Spinal cord (tissue), 10 donors: ENCODE measurements around the gene NKX6-2. TPM values are rescaled to one million over a fixed set of nuclear protein-coding genes. Genes with fewer than 3 reads are reported as not detected.
"Not testable (repeated sequence)": the region's sequence is repeated elsewhere in the genome, so short reads cannot be mapped to it uniquely, and the experiment has no call there.

Experiments
- DNase-seq, 6 donors: peaks; one replicate each; pipeline versions ENCODE4 v3.0.0 to v3.0.0-alpha.2; 2013 to 2015; ENCODE audit warnings: low spot score in 6 of 6, low read depth in 4 of 6
- H3K27ac ChIP-seq: one replicate; pipeline ENCODE4 v1.5.1; 2013; ENCODE audit warnings: low read depth, low read length, control low read depth
- H3K27me3 ChIP-seq: one replicate; pipeline ENCODE4 v1.6.1; 2013; ENCODE audit warnings: low read length; ENCODE audit not compliant: control insufficient read depth, insufficient read depth
- H3K36me3 ChIP-seq: one replicate; pipeline ENCODE4 v1.6.1; 2013; ENCODE audit warnings: low read length; ENCODE audit not compliant: control insufficient read depth, insufficient read depth
- H3K4me1 ChIP-seq: one replicate; pipeline ENCODE4 v1.6.1; 2013; ENCODE audit warnings: low read length; ENCODE audit not compliant: control insufficient read depth, insufficient read depth
- H3K4me3 ChIP-seq: one replicate; pipeline ENCODE4 v1.5.1; 2013; ENCODE audit warnings: low read depth, low read length, control low read depth
- H3K9me3 ChIP-seq: one replicate; pipeline ENCODE4 v1.6.1; 2013; ENCODE audit warnings: low read length; ENCODE audit not compliant: control insufficient read depth, insufficient read depth
- WGBS: methylation state at CpG from one replicate; pipeline ENCODE4 v1.1.5; 2013; ENCODE audit warnings: missing lambda C conversion rate; ENCODE audit not compliant: insufficient coverage; 5-methylcytosine and 5-hydroxymethylcytosine counted together
- polyA plus RNA-seq, 2 donors: library from polyadenylated mRNA; unstranded; fragments of 120-200 nt; gene quantifications; one replicate each; pipeline ENCODE4 v1.2.1, GENCODE V29; 2013; ENCODE audit not compliant: insufficient read length in 2 of 2
- total RNA-seq, 2 donors: library from RNA; depleted of rRNA in 1 of 2; stranded (reverse); fragments of 120-200 nt in 1 of 2; fragments of >200 nt in 1 of 2; gene quantifications; one replicate each; pipeline versions ENCODE4 v1.2.3 to v1.2.4, GENCODE V29; 2013 to 2014
- donor health status: healthy.

Gene NKX6-2
- total and polyA plus RNA-seq, 4 donors = 11.6 to 40.4 (median 27.3) TPM

DNA sequence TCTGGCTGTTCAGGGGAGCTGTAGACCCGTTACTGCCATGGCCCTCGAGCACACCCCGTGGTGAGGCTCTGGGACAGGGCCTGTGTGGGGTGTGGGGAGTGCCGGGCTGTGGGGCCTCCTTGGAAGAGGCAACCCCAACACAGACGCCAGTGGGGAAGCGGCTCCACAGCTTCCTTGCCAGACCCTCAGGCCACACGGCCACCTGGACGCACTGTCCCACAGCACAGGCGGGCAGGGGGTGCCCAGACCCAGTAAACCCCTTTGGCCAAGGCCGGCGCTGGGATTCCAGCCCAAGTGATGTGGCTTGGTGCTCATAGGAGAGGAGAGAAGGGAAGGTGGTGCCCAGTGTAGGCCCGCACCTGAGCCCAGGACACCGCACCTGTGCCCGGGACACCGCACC lies 12.9 kb upstream of the NKX6-2 start:
- WGBS = 94% methylated on average over 12 of the region's 15 CpGs
- H3K36me3 ChIP-seq = no peaks in the 10 kb centered on the region

DNA sequence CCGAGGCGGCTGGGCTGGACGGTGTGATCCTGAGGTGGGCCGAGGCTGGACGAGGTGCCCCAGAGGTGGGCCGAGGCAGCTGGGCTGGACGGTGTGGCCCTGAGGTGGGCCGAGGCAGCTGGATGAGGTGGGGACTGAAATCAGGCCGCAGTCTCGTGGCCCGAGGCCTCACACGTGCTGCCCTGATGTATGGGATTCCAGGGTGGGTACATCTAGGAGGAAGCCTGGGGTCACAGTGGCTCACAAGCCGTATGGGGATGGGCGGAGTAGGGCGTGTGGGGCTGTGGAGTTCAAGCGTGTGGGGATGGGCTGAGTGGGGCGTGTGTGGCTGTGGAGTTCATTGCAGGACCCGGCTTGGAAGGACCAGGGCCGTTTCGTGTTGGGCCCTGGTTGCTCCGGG lies 12.5 kb upstream of the NKX6-2 start:
- Histone ChIP-seq H3K27me3 (peaks cover 6% of the 10 kb centered on the region), H3K4me3 (no peak overlapping the region), H3K36me3 (no peaks in the 10 kb centered on the region), H3K27ac (no peak overlapping the region), H3K4me1 (peaks cover 12% of the 10 kb centered on the region), H3K9me3 (no peaks in the 10 kb centered on the region)
- 90% methylated on average over 21 of the region's 21 CpGs for WGBS
- DNase-seq = no peak

More for the DNA sequence above, 12.9 kb upstream of the NKX6-2 start:
- peaks cover 11% of the 10 kb centered on the region for H3K4me1 ChIP-seq
- no peaks in the 10 kb centered on the region for H3K9me3 ChIP-seq
- no peak overlapping the region for H3K4me3 ChIP-seq
- DNase-seq = no peak
- H3K27ac ChIP-seq = no peak overlapping the region
- peaks cover 5% of the 10 kb centered on the region for H3K27me3 ChIP-seq

DNA sequence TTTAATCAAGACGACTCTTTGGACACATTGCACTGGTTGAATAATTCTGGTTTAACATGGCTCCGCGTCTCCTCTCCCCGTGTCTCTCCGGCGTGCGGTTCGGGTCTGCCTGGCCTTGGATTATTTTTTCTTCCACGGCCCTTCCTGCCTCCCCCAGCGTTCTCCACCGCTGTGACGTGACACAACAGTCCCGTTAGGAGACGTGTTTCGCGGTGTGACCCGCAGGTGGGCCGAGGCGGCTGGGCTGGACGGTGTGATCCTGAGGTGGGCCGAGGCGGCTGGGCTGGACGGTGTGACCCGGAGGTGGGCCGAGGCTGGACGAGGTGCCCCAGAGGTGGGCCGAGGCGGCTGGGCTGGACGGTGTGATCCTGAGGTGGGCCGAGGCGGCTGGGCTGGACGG lies 12.0 kb upstream of the NKX6-2 start:
- not testable (repeated sequence) for H3K27ac ChIP-seq, DNase-seq, H3K4me3 ChIP-seq, H3K9me3 ChIP-seq, H3K36me3 ChIP-seq, H3K27me3 ChIP-seq
- WGBS = 93% methylated on average over 32 of the region's 32 CpGs
- H3K4me1 ChIP-seq = peaks cover 13% of the 10 kb centered on the region

DNA sequence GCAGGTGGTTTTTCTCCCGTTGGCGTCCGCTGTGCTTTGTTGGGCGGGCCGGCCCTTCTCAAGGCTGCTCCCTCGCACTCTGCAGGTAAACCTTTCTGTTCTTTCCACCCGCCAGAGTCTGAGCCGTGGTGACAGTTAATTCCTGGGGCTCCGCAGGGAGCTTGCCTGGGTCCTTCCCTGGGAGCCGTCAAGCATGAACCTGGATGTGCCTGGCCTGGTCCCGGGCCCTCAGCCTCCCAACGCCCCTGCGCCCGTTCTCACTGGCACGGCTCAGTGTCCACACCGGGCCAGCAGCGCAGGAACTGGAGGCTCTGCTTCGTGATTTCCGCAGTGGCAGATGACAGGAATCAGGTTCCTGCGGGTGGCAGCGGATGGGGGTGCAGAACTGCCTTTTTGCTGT lies 10.9 kb upstream of the NKX6-2 start:
- no peak for DNase-seq
- H3K9me3 ChIP-seq = no peaks in the 10 kb centered on the region
- no peak overlapping the region for H3K27ac ChIP-seq
- no peaks in the 10 kb centered on the region for H3K36me3 ChIP-seq
- H3K27me3 ChIP-seq = peaks cover 7% of the 10 kb centered on the region
- 79% methylated on average over 21 of the region's 21 CpGs for WGBS
- no peak overlapping the region for H3K4me3 ChIP-seq
- peaks cover 13% of the 10 kb centered on the region for H3K4me1 ChIP-seq

DNA sequence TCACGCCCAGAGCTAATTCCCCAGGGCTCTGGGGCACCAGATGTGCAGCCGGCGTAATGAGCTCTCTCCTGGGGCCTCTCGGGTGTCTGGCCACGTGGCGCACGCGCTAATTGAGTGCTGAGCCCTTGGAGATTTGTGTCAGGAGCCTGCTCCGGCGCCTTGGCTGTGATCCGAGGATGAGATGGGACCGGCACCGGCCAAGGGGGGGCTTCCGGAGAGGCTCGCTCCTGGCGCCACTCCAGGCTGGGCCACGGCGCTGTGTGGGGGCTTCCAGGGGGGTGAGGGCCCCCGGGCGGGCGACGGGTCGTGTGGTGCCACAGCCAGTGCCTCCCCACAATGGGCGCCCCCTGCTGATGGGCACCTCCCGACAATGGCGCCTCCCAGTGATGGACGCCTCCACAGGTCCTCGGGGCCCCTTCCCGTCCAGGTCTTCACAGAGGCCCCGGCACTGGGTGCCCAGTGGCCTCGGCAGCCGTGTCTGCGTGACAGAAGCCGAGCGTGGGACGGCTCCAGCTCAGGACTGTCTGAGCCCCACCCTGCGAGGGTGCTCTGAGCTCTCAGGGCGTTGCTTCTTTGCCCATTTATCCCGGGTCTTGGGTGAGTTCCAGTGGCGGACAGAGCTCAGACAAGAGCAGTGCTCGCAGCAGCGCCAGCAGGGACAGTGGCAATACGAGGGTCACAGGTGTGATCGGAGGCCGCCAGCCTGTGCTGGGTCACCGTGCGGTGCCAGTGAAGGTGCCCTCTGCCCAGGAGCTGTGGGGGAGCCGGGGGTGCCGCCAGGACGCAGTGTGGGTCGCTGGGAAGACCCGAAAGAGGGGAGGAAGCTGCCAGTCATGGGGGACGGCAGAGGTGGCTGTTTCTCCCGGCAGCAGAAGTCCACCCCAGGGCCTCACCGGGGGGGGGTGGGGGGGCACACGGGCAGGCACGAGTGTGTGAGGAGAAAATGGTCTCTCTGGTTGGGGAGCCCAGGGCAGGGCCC lies 8.2 kb upstream of the NKX6-2 start:
- Histone ChIP-seq H3K4me3 (no peak overlapping the region), H3K27me3 (peaks cover 32% of the 10 kb centered on the region), H3K27ac (no peak overlapping the region), H3K9me3 (no peaks in the 10 kb centered on the region), H3K4me1 (peaks cover 13% of the 10 kb centered on the region), H3K36me3 (no peaks in the 10 kb centered on the region)
- no peak for DNase-seq
- WGBS = 59% methylated on average over 47 of the region's 57 CpGs

DNA sequence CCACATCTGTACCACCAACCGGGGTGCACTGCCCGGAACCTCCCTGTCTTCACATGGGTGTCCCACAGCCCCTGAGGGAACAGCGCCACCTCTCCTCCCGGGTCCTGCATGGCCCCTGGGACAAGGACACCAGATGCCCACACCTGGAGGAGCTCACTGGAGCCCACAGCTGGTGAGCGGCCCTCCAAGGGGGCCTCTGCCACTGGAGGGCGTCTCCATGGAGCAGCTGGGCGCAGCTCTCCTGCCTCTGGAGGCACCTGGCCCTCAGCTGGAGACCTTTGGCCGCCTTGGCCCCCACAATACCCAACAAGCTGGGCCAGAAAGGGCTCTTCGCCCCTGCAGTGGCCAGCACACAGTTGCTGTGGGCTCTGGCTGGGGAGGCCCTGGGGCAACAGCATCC lies 7.3 kb upstream of the NKX6-2 start:
- Histone ChIP-seq H3K4me3 (no peak overlapping the region), H3K36me3 (no peaks in the 10 kb centered on the region), H3K9me3 (no peaks in the 10 kb centered on the region), H3K27me3 (peaks cover 42% of the 10 kb centered on the region), H3K4me1 (peaks cover 21% of the 10 kb centered on the region), H3K27ac (no peak overlapping the region)
- 96% methylated on average over 9 of the region's 9 CpGs for WGBS
- DNase-seq = no peak

DNA sequence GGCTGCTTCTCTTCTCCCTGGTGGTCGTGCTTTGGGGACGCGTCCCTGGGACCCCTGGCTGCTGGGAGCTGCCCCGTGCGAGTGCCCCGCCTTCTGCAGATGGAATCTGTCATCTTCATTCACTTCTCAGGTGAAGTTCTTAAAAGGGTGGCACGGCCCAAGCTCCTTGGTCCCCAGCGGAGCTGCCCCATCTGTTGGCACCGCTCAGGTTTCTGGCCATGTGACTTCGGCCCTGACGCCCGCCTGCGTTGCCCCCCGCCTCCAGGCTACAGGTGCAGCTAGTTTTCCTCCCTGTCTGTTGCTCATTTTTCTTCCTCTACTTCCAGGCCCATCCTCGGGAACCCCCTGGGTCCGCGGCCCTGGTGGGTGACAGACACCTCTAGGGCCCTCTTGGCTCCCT lies 6.8 kb upstream of the NKX6-2 start:
- H3K4me1 ChIP-seq = peaks cover 25% of the 10 kb centered on the region
- H3K4me3 ChIP-seq = no peak overlapping the region
- H3K36me3 ChIP-seq = no peaks in the 10 kb centered on the region
- H3K27ac ChIP-seq = no peak overlapping the region
- DNase-seq = no peak
- H3K9me3 ChIP-seq = no peaks in the 10 kb centered on the region
- H3K27me3 ChIP-seq = peaks cover 46% of the 10 kb centered on the region
- WGBS = 87% methylated on average over 17 of the region's 17 CpGs

DNA sequence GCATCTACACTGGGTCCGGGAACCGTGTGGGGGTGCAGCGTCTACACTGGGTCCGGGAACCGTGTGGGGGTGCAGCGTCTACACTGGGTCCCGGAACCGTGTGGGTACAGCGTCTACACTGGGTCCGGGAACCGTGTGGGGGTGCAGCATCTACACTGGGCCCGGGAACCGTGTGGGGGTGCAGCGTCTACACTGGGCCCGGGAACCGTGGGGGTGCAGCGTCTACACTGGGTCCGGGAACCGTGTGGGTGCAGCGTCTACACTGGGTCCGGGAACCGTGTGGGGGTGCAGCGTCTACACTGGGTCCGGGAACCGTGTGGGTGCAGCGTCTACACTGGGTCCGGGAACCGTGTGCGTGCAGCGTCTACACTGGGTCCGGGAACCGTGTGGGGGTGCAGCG lies 6.2 kb upstream of the NKX6-2 start:
- H3K27ac ChIP-seq, H3K36me3 ChIP-seq, DNase-seq, H3K4me3 ChIP-seq, H3K9me3 ChIP-seq: not testable (repeated sequence)
- peaks cover 51% of the 10 kb centered on the region for H3K27me3 ChIP-seq
- H3K4me1 ChIP-seq = peaks cover 30% of the 10 kb centered on the region
- WGBS = 96% methylated on average over 29 of the region's 33 CpGs

DNA sequence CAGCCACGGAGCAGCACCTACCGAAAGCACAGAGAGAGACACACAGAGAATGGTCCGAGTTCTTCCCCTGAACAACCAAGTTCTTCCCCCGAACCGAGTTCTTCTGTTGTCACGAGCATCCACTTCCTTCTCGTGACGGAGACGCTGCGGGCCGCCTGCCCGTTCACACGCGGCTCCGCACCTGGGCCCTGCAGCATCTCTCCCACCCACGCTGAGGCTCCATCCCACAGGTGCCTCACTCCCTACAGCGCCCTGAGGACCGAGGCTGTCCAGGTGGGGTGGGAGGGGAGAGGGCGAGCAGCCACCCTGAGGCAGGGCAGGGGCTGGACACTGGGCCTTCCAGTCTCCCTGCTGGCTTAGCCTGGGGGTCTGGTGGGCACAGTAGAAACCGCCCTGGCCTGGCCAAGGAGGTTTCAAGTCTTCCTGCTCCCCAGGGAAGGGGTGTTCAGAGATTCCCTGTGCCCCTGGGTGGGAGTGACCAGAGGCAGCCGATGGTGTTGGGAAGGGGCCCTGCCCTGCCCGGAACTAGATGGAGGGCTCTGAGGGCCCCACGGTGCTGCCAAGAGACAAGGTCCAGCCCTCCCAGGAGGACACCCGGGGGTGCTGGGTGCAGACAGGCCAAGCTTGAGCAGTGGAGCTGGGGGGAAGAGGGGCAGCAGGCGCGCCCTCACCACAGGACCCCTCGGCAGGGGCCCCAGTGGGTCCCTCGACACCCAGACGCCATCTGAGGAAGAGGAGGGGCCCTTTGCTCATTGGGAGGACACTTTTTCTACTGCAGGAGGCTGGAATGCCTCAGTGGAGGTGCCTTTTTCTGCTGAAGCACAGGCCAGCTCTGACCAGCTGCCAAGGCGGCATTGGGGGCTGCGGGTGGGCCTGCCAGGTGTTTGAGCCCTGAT lies 5.2 kb upstream of the NKX6-2 start:
- no peak for DNase-seq
- no peak overlapping the region for H3K27ac ChIP-seq
- no peaks in the 10 kb centered on the region for H3K36me3 ChIP-seq
- H3K9me3 ChIP-seq = no peaks in the 10 kb centered on the region
- peaks cover 37% of the 10 kb centered on the region for H3K4me1 ChIP-seq
- H3K4me3 ChIP-seq = no peak overlapping the region
- H3K27me3 ChIP-seq = peaks cover 60% of the 10 kb centered on the region
- WGBS = 75% methylated on average over 25 of the region's 31 CpGs
